ENCODE data around the gene PITPNM2. TPM values are rescaled to one million over a fixed set of nuclear protein-coding genes. Genes with fewer than 3 reads are reported as not detected.

The PITPNM2 gene
- polyA plus RNA-seq, 1 of the 3 experiments (the other 2 are of a cell fraction): 3.7 TPM

- no peak for DNase-seq
- Histone ChIP-seq H3K4me3 (ENCODE audit: low read depth in 2 of 2, low read length in 1 of 2) (no peak overlapping the region), H3K4me1 (ENCODE audit: control insufficient read depth in 1 of 2, insufficient read depth in 2 of 2, low read depth in 1 of 2, low read length in 1 of 2) (peaks cover 8 to 12% of the 10 kb centered on the region in 2 experiments; a peak in 2 of 4 replicates), H4K20me1 (ENCODE audit: insufficient read depth) (no peaks in the 10 kb centered on the region), H3K9ac (no peak overlapping the region), H2AFZ (ENCODE audit: low read depth) (no peak overlapping the region), H3K36me3 (replicated peaks in 1 of 2; ENCODE audit: control insufficient read depth in 1 of 2, insufficient read depth in 2 of 2, low read length in 1 of 2) (no peaks in the 10 kb centered on the region), H3F3A (replicated peaks; ENCODE audit: insufficient read depth) (peaks cover 15% of the 10 kb centered on the region), H3K79me2 (ENCODE audit: insufficient read depth) (peaks cover 22% of the 10 kb centered on the region), H3K4me2 (peak overlapping the region; percentile 63; the same call in 1 of the 2 replicates), H3K27ac (ENCODE audit: low read depth in 2 of 2, low read length in 1 of 2) (peak overlapping the region in 1 of 2 experiments; percentile 87; a peak in 2 of 4 replicates), H3K9me3 (no peaks in the 10 kb centered on the region), H3K9me2 (no peaks in the 10 kb centered on the region), H3K27me3 (ENCODE audit: insufficient read depth) (no peaks in the 10 kb centered on the region)
- TF ChIP-seq NFIC (IDR thresholded peaks at IDR 0.05; ENCODE audit: borderline replicate concordance): no peak
- no peak for TF ChIP-seq RCOR1 (IDR thresholded peaks at IDR 0.05; ENCODE audit: low read length)
- no peak for TF ChIP-seq JUND (IDR thresholded peaks at IDR 0.05)
- no peak for TF ChIP-seq USF1 (IDR thresholded peaks at IDR 0.05; ENCODE audit: borderline replicate concordance, low read depth)
- no peak for TF ChIP-seq NRF1 (IDR thresholded peaks at IDR 0.05; ENCODE audit: low read depth, low read length)
- TF ChIP-seq, protein P1, sequence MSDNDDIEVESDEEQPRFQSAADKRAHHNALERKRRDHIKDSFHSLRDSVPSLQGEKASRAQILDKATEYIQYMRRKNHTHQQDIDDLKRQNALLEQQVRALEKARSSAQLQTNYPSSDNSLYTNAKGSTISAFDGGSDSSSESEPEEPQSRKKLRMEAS (IDR thresholded peaks at IDR 0.05; ENCODE audit: low read depth): no peak
- TF ChIP-seq SIN3A (IDR thresholded peaks at IDR 0.05; ENCODE audit: borderline replicate concordance, low read depth, low read length): no peak
- 91% methylated on average over 6 of the region's 6 CpGs for WGBS (ENCODE audit: low lambda C conversion rate)
- CTCF ChIA-PET: interaction anchor here (1.4 to 1.8 kb wide), 2 partner anchors 8 to 20 kb away, joined by 3 to 5 read pairs; no protein-coding TSS in a partner anchor
- POLR2A ChIA-PET: no interaction called here
Measured at GRCh38 chr12:123127182-123127495, 23.8 kb downstream of the PITPNM2 start.

DNA sequence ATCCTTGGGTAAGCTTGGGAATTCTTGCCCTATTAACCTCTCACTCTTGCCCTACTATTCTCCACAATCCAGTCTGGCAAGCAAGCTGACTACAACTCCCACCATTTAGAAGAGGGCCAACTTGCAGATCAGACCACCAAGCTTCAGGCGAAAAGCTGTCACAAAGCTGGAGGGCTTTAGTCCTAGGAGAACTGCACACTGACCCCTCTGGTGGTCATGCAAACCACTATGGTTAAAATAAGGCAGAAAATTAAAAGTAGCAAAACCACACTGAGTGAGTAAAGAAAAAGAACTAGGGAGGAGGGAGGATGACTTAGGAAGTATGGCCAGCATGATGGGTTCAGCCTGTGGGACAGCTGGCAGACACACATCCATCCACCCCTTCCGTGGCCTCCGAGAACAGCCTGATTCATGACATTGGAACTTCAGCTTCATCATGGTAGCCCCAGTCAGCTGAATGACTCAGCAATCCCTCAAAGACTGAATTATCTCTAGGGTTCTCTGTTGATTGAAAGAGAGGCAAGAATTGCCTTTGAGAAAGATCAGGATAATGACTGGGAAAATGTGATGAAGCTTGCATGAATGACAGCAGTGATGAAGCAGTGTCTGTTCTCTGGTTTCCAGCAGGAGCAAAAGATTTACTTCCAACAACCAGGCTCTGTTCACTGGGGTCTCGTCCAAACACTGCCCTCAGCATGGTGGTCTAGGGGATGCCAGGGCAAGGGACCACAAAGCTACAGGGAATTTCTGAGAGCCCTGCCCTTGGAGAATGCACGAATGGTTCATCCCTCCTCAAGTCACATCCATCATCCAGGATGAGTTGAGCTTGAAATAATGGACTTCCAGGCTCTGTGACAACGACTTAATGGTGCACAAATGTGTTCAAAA is 24.4 kb downstream of the PITPNM2 start:
- Histone ChIP-seq H3K36me3 (replicated peaks in 1 of 2; ENCODE audit: control insufficient read depth in 1 of 2, insufficient read depth in 2 of 2, low read length in 1 of 2) (no peaks in the 10 kb centered on the region), H3K27me3 (ENCODE audit: insufficient read depth) (no peaks in the 10 kb centered on the region), H3F3A (replicated peaks; ENCODE audit: insufficient read depth) (peaks cover 15% of the 10 kb centered on the region), H3K4me2 (peak overlapping the region; percentile 63), H3K9me3 (no peaks in the 10 kb centered on the region), H4K20me1 (ENCODE audit: insufficient read depth) (no peaks in the 10 kb centered on the region), H3K4me1 (ENCODE audit: control insufficient read depth in 1 of 2, insufficient read depth in 2 of 2, low read depth in 1 of 2, low read length in 1 of 2) (peaks cover 2 to 12% of the 10 kb centered on the region in 2 experiments; a peak in 2 of 4 replicates), H3K9ac (peak overlapping the region; percentile 19; the same call in 1 of the 2 replicates), H3K27ac (ENCODE audit: low read depth in 2 of 2, low read length in 1 of 2) (peak overlapping the region; percentile 40 to 87; a peak in 3 of 4 replicates), H3K4me3 (ENCODE audit: low read depth in 2 of 2, low read length in 1 of 2) (no peak overlapping the region), H3K79me2 (ENCODE audit: insufficient read depth) (peaks cover 22% of the 10 kb centered on the region), H3K9me2 (no peaks in the 10 kb centered on the region), H2AFZ (ENCODE audit: low read depth) (peak overlapping the region; percentile 14; the same call in 1 of the 2 replicates)
- no peak for DNase-seq
- ChIA-PET CTCF (interaction anchor here (0.9 to 1.8 kb wide), 3 partner anchors 8 to 20 kb away, joined by 3 to 5 read pairs (median 3); no protein-coding TSS in a partner anchor), POLR2A (no interaction called here)
- 33% methylated on average over 6 of the region's 6 CpGs for WGBS (ENCODE audit: low lambda C conversion rate)
- no peak for TF ChIP-seq IRF3 (IDR thresholded peaks at IDR 0.05; ENCODE audit: low read depth, low read length)
- peak; percentile 22; the same call in 1 of the 2 replicates for TF ChIP-seq TAF1 (IDR thresholded peaks at IDR 0.05; ENCODE audit: borderline replicate concordance, low read depth, low read length)
- peak; percentile 85; the same call in 1 of the 2 replicates for TF ChIP-seq SIN3A (IDR thresholded peaks at IDR 0.05; ENCODE audit: borderline replicate concordance, low read depth, low read length)
- TF ChIP-seq POLR2AphosphoS5 (IDR thresholded peaks at IDR 0.05; ENCODE audit: low read depth, low read length): peak; percentile 60; the same call in 1 of the 2 replicates
- TF ChIP-seq FOXM1 (IDR thresholded peaks at IDR 0.05; ENCODE audit: low read depth): no peak
- TF ChIP-seq, protein P2, sequence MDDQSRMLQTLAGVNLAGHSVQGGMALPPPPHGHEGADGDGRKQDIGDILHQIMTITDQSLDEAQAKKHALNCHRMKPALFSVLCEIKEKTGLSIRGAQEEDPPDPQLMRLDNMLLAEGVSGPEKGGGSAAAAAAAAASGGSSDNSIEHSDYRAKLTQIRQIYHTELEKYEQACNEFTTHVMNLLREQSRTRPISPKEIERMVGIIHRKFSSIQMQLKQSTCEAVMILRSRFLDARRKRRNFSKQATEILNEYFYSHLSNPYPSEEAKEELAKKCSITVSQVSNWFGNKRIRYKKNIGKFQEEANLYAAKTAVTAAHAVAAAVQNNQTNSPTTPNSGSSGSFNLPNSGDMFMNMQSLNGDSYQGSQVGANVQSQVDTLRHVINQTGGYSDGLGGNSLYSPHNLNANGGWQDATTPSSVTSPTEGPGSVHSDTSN (IDR thresholded peaks at IDR 0.05): peak; percentile 96
- no peak for TF ChIP-seq EZH2phosphoT487 (IDR thresholded peaks at IDR 0.05; ENCODE audit: borderline replicate concordance, low read depth)
- TF ChIP-seq, protein P1 (IDR thresholded peaks at IDR 0.05; ENCODE audit: low read depth): peak; percentile 84
- TF ChIP-seq ELF1 (IDR thresholded peaks at IDR 0.05): peak; percentile 29; the same call in 1 of the 2 replicates
- TF ChIP-seq YY1 (IDR thresholded peaks at IDR 0.05; ENCODE audit: low read depth): peak; percentile 53; the same call in 1 of the 2 replicates
- no peak for TF ChIP-seq FOXJ3 (CRISPR knock-in tag; IDR thresholded peaks at IDR 0.05)
- TF ChIP-seq NRF1 (IDR thresholded peaks at IDR 0.05; ENCODE audit: low read depth, low read length): no peak
- TF ChIP-seq SMC3 (IDR thresholded peaks at IDR 0.05; ENCODE audit: low read depth, low read length): no peak
- TF ChIP-seq TCF12 (IDR thresholded peaks at IDR 0.05): peak; percentile 95

Measured in SK-N-SH (cell line).